GM21515 (cell line): ENCODE data around the gene DNM3.
"Not testable (repeated sequence)": the region's sequence is repeated elsewhere in the genome, so short reads cannot be mapped to it uniquely, and the experiment has no call there.

Source experiments
- ATAC-seq: cut with Tn5 transposase; IDR thresholded peaks from one replicate; pipeline ENCODE4 v1.9.1; 2021; ENCODE audit not compliant: unreplicated experiment

The DNM3 gene

DNA sequence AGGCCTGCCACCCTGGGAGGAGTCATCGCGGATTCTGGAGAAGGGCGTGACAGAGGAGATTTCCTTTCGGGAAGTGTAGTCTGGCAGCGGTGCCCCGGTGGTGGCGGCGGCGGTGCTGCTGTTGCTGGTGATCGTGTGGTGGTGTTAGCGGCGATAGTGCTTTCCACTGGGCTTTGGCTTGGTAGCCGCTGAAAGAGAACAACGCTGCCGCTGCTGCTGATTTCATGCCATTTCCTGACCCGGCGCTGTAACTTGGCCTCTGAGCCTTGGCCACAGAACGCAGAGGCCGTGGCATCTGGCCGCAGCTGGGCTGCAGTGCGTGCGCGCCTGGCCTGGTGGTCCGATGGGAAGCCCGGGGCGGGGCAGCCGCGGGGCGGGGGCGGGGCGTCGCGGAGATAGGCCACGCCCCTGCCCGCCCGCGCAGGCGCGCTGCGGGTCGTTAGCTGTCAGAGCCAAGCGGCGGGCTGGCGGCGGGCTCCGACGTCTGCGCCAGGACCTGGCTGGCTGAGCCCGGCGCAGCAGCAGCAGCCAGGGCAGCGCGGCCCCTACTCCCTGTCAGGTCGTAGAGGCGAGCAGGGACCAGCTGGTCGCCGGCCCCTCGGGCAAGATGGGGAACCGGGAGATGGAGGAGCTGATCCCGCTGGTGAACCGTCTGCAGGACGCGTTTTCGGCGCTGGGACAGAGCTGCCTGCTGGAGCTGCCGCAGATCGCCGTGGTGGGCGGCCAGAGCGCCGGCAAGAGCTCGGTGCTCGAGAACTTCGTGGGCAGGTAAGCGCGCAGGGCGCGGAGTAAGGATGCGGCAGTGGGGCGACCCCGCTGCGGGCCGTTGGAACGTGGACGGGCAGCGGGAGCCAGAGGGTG is at the start of gene DNM3:
DNM3 (plus strand) TSS at position 449 of the 861 bp plus-strand sequence; CDS start at position 608, 159 bp downstream.
- peak; percentile 88 for ATAC-seq

GRCh38 chr1:171792656-171793369 is 48.5 kb upstream of the DNM3 start:
- no peak for ATAC-seq

- no peak for ATAC-seq
Measured at GRCh38 chr1:171793636-171794035, 47.7 kb upstream of the DNM3 start.

DNA sequence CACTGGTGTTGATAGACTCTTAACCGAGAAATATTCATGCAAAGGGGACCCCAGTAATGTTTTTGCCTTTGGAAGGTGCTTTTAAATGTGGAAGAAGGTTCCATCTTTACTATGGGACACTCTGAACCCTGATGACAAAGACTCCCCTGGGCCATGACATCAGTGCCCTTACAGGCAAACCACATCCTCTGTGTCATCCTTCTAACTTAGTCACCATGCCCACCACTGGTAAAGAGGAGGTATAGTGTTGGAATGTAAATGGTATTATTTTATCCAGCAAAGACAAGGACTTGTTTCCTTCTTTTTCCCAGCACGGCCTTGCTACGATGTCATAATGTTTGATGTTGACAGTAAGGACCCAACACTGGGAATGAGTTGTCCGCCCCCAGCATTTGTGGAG is 47.2 kb upstream of the DNM3 start:
- no peak for ATAC-seq

- ATAC-seq, result no peak
Measured at GRCh38 chr1:171796592-171796991, 44.7 kb upstream of the DNM3 start.

DNA sequence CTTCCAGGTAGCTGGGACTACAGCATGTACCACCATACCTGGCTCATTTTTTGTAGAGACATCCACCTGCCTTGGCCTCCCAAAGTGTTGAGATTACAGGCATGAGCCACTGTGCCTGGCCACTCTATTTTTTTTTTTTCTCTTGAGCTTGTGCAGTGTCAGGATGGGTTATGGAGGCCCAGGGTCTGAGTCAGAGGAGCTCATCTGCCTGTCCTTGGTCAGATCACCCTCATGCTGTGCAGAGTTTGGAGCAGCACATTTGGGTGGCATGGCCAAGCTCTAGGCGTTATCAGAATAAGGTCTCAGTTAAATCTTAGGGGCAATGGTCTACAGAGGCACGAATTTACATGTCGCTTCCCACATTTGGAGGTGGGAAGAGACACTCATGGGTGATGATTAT is 43.0 kb upstream of the DNM3 start:
- no peak for ATAC-seq

DNA sequence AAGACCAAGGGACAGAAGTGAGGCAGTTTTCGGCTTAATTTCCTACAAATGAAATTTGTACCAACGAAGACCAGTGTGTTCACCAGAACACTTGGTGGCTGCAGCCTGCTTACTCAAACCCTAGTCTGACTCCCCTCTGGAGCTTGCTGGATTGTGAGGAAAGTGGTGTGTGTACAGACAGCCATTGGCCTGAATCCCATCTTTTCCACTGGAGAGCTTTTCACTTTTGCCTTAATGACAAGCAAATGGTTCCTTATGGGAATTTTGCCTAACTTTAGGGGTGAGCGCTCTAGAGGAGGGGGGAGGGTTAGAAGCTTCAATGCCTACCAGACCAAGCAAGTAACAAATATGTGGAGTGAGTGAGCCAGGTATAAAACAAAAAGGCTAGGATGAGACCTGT is 42.5 kb upstream of the DNM3 start:
- ATAC-seq, result no peak

GRCh38 chr1:171799166-171799565 is 42.1 kb upstream of the DNM3 start:
- ATAC-seq, result no peak

DNA sequence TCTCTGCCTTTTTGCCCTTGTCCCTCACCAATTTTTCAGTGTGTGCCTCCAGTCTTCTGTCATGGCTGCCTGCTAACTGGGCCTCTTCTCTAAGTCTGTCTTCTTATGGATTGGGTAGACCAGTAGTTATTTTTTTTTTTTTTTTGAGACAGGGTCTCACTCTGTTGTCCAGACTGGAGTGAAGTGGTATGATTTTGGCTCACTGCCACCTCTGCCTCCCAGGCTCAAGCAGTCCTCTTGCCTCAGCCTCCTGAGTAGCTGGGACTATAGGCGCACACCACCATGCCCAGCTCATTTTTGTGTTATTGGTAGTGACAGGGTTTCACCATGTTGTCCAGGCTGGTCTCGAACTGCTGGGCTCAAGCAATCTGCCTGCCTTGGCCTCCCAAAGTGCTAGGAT is 41.6 kb upstream of the DNM3 start:
- not testable (repeated sequence) for ATAC-seq

GRCh38 chr1:171800342-171800741 is 41.0 kb upstream of the DNM3 start:
- no peak for ATAC-seq

GRCh38 chr1:171800851-171801250 is 40.4 kb upstream of the DNM3 start:
- ATAC-seq, result no peak

GRCh38 chr1:171801487-171801891 is 39.8 kb upstream of the DNM3 start:
- no peak for ATAC-seq

DNA sequence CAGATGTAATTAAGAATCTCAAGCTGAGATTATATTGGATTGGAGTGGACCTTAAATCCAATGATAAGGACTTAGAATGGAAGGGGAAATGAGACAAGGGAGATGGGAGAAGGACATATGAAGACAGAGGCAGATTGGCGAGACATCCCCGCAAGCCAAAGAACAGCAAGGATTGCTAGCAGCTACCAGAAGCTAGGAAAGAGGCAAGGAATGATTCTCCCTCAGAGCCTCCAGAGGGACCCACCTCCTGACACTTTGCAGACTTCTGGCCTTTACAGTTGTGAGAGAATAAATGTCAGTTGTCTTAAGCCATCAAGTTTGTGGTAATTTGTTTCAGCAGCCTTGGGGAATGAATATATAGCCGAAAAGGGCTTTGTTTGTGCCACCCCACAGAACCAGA is 39.1 kb upstream of the DNM3 start:
- no peak for ATAC-seq

DNA sequence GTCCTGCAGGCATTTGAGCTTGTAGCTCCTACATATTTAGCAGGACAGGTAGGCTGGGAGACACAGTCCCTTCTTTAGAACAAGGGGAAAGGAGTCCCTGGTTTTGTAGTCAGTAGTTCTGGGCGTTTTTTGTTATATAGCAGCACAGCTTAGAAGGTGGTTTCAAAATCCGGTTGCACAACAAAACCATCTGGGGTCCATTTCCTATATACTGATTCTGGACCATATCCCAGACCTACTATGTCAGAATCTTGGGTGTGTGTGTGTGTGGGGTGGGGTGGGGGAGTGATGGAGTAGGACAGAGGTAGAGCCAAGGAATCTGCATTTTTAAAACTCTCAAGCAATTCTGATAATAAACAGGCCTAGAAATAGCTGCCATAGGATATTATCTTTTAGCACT is 38.3 kb upstream of the DNM3 start:
- ATAC-seq, result no peak

- ATAC-seq, result no peak
Measured at GRCh38 chr1:171803461-171804022, 37.8 kb upstream of the DNM3 start.

- peak; percentile 75 for ATAC-seq
Measured at GRCh38 chr1:171805395-171806115, 35.7 kb upstream of the DNM3 start.

GRCh38 chr1:171807556-171807955 is 33.7 kb upstream of the DNM3 start:
- ATAC-seq, result no peak

DNA sequence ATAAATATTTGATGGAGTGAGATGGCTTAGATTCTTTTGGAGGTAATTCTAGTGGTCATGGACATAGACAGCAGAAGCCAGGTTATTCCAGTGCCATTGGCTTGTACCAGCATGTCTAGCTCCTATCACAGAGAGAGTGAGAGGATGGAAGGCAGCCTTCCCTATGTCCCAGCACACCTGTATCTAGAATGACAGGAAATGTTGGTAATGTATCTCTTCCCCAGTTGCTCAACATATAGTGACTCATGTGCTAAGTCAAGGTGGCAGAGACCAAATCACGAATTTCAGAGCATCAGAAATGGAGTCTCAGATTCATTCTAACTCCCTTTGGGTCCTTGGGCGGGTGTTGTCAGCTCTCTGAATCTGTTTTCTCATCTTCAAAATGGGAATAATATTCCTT is 31.5 kb upstream of the DNM3 start:
- no peak for ATAC-seq

GRCh38 chr1:171811672-171812071 is 29.6 kb upstream of the DNM3 start:
- ATAC-seq, result no peak

DNA sequence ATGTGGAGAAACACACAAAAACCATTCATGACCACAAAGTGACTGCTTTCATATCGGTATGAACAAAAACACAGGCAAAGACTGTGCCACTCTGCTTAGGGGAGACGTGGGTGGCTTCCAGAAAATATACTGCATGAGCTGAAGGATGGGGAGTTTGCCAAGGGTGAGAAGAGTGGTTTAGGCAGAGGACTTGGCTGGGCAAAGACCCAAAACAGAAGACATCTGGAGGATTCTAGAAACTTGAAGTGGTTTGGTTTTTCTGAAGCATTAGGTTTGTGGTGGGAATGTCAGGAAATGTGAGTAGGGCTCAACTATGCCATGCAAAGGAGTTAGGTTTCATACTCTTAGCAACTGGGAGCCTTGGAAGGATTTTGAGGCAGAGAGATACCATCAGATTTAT is 26.6 kb upstream of the DNM3 start:
- no peak for ATAC-seq

DNA sequence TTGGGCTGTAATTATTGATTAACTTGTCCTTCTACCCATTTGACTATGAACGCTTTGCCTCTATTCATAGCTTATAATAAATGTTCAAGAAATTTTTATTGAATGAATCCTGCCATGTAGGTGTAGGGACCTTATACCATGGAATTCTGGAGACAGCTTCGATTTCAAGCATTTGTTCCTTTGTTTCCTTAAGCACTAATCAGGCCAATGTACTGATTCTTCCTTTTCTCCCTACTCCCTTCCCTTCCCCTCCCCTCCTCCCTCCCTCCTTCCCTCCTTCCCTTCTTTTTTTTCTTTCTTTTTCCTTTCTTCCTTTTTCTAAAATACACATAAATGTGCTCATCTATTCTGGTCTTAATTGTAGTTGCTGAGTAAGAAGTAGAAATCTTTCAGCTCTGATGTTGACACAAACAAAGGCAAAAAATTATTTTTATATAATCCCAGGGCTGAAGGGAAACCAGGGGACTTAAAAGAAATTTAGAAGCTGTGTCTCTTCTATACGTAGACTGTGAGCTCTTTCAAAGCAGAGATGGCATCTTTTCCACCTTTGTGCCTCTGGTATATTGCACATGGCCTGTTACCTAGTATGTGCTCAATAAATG is 24.9 kb upstream of the DNM3 start:
- no peak for ATAC-seq
